GM11168 (cell line): Measurements from ENCODE around the gene RMDN3.

ENCODE experiments used
- in situ Hi-C: fragments of 300-500 bp; cut with MboI; formaldehyde crosslinking; loops from one replicate; pipeline ENCODE4 v1.12.0; 2022; ENCODE audit warnings: low sequenced_read_pairs; ENCODE audit not compliant: unreplicated experiment

The RMDN3 gene

GRCh38 chr15:40755812-40756208 is 756 bp upstream of the RMDN3 start:
- in situ Hi-C loops: loop anchor here (25.0 kb wide), 1 partner anchor 419 kb away; the partner anchor contains the start of gene CCDC9B

DNA sequence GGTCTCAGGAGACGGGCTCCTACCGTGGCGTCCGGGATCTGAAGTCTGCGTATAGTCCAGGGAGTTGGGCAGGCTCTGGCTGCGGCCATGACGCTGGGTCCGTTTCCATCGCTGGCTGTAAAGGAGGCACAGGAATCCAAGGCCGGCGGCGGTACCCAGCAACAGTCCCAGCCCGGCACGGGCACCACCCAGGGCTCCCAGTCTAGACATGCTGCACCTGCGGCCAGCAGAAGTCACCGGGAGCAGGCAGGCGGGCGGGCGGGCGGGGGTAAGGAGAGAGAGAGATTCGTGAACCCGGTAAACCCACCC is 526 bp downstream of the RMDN3 start:
- in situ Hi-C loops: loop anchor here (25.0 kb wide), 1 partner anchor 417 kb away; the partner anchor contains the start of gene CCDC9B

GRCh38 chr15:40751745-40752144 is 3.3 kb downstream of the RMDN3 start:
- in situ Hi-C loops: loop anchor here (25.0 kb wide), 1 partner anchor 414 kb away; the partner anchor contains the start of gene CCDC9B

DNA sequence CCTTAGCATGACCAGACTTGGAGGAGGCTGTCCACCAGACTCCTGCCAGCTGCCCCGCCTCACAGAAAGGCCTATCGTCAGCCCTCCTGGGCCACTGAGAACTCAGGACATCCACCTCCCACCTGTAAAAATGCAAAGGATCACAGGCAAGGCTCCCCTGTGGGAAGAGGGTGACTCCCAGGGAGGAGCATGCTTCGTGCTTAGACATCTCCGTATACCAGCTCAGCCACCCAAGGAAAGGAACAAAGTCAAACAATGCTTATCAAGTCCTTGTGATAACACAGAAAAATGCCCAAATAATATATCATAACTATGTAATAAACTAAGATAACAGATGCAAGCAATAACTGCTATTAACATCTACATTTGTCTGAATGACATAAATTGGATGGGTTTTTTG is 4.2 kb downstream of the RMDN3 start:
- in situ Hi-C loops: loop anchor here (25.0 kb wide), 1 partner anchor 414 kb away; the partner anchor contains the start of gene CCDC9B

- in situ Hi-C loops: no loop called here
These were observed 5.9 kb downstream of the RMDN3 start for GRCh38 chr15:40749151-40749630.

- in situ Hi-C loops: no loop called here
These were observed 7.1 kb downstream of the RMDN3 start for GRCh38 chr15:40747685-40748631.

DNA sequence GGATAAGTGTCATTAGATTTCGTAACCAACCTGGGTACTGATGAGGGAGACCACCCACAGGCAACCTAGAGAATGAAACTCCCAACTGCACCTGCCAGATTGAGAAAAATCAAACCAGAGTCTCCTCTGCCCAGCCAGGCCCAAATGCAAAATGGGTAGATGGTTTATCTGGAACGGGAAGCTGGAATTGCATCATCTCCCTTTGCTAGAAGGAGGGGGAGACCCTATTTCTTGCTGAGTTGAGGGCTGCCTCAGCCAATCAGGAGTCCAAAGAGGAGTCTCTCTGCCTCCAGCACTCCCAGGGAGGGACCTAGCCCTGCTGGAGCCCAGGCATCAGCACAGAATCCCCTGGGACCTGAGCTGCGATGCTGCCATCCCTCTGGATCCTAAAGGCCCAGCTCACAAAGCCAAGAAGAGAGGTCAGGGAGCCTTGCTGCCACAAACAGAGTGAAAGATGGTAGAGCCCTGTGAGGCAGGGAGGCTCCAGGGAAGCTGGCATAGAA is 8.1 kb downstream of the RMDN3 start:
- in situ Hi-C loops: no loop called here

GRCh38 chr15:40744815-40745152 is 10.3 kb downstream of the RMDN3 start:
- in situ Hi-C loops: no loop called here

DNA sequence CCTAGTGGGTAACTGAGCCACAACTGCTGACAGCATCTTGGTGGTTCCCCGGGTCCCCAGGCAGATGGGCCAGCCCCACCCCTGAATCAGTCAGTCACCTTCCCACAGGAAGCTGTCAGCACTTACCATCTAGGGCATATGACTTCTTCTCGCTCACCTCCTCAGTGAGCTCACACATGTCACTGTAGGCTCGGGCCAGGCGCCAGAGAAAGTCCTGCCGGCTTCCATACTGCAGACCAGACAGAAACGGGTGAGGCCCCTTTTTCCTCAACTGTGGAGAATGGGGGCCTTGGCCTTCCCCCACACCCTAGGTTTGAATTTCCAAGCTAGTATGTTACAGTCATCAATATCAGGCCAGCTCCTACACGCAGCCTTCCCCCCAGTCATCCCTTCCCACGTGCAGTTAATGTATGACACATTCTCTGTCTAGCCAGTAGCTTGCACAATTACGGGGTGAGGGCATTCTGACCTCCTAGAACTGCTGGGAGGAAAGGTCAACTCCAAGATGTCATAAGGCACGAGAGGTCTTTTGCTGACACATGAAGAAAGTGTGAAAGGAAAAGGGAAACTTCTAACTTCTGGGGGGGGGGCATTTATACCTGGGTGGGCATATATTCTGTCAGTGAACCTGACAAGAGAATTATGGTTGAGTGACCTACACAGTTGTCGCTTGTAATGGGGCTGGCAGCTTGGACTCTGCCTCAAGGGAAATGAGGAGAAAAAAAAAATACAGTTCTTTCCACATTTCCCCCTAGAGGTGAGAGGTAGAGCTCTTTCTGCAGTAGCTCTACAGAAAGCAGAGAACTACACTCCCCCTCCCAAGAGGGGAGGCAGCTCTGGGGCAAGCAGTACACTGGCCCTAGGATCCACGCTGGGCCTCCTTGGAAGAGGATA is 10.9 kb downstream of the RMDN3 start:
- in situ Hi-C loops: no loop called here

- in situ Hi-C loops: no loop called here
These were observed 11.6 kb downstream of the RMDN3 start for GRCh38 chr15:40743485-40743901.

- in situ Hi-C loops: no loop called here
These were observed 15.2 kb downstream of the RMDN3 start for GRCh38 chr15:40739854-40740253.

GRCh38 chr15:40739047-40739446 is 16.0 kb downstream of the RMDN3 start:
- in situ Hi-C loops: no loop called here

- in situ Hi-C loops: no loop called here
These were observed 18.0 kb downstream of the RMDN3 start for GRCh38 chr15:40737048-40737447.

DNA sequence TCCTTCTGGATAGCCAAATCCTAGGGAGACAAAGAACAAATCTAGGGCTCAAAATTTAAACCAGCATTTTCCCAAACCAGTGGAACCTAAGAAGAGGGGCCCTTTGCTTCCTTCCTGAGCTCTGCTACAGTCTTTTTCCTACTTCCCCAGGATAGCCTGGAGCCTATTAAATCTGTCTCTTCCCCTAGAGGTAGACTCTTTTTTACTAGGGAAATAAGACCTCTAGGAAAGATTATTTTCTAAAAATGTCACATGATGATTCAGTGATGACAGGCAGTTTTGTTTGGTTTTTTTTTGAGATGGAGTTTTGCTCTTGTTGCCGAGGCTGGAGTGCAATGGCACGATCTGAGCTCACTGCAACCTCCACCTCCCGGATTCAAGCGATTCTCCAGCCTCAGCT is 18.5 kb downstream of the RMDN3 start:
- in situ Hi-C loops: no loop called here

DNA sequence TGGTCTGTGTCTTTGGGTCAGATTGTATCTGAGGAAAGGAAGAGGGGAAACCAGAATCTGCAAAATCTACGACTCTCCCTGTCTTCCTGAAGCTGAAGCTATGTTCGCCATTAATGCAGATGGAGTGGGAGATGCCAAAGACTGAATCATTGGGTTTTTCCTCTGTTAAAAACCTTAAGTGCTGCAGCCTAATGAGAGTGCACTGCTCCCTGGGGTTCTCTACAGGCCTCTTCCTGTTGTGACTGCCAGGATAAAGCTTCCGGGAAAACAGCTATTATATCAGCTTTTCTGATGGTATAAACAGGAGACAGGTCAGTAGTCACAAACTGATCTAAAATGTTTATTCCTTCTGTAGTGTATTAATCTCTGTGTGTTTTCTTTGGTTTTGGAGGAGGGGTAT is 24.0 kb downstream of the RMDN3 start:
- in situ Hi-C loops: no loop called here

DNA sequence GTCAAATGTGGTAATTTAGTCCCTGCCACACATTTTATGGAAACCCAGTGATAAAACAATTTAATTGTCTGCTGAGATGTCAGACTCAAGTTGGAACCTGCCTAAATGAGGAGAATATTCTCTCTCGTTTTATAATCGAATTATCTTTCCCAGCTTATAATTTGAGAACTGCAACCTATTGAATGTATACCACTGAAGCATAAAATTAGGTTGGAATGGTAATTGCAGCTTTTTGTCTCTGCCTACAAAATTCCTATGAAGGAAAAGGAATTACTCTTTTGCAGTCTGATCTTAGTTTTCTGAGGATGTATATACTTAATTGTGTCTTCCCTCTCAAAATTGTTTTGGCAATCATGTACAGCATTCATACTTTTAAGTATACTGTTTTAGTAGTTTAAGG is 31.1 kb downstream of the RMDN3 start:
- in situ Hi-C loops: no loop called here

GRCh38 chr15:40722934-40723333 is 32.1 kb downstream of the RMDN3 start:
- in situ Hi-C loops: no loop called here

GRCh38 chr15:40722354-40722753 is 32.7 kb downstream of the RMDN3 start:
- in situ Hi-C loops: no loop called here

DNA sequence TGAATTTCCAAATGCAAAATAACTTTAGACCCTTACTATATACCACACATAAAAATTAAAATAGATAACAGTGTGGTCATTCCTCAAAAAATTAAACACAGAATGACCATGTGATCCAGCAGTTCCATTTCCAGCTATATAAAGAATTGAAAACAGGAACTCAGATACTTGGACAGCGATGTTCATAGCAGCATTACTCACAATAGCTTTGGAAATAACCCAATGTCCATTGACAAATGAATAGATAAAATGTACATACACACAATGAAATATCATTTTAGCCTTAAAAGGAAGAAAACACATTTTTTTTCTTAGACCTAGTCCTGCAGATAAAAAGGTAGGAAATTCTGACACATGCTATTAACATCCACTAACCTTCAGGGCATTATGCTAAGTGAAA is 33.4 kb downstream of the RMDN3 start:
- in situ Hi-C loops: no loop called here

DNA sequence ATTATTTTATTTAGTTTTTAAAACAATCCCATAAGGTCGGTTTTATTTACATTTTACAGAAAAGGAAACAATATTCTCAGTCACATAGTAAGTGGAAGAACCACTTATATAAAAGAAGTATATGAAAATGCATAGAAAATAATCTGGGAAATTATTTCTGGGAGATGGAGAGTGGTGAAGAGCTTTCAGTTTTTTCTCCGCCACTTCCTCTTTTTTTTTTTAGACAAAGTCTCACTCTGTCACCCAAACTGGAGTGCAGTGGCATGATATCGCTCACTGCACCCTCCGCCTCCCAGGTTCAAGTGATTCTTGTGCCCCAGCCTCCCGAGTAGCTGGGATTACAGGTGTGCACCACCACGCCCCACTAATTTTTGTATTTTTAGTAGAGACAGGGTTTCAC is 38.9 kb downstream of the RMDN3 start:
- in situ Hi-C loops: no loop called here

DNA sequence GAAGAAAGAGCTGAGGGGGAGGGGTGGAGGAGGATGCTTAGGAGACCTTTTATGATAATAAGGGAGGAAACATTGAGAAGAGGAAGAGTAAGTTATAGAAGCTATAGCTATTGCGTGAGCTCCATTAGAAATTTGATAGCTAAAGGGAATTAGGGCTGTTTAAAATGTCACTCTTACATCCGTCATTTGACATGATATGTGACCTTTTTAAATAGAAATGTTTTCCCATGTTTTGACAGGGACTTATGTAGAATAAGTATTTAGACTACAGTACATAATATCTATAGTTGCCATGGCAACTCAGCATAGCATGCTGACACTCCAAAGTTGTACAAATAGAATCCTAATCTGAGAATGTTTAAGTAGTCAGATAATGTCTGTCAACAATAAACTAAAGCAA is 40.9 kb downstream of the RMDN3 start:
- in situ Hi-C loops: no loop called here
